Tibial nerve (tissue), 4 donors: Measurements from ENCODE around the gene WFIKKN2.

Source experiments
- CTCF ChIP-seq, 5 experiments: fragments of 200-600 bp in 3 of 5; fragments of 450-650 bp in 2 of 5; sonication (generic) in 3 of 5; IDR thresholded peaks; one replicate each; pipeline ENCODE4 v1.5.1; 2016 to 2019; ENCODE audit warnings: antibody characterized with exemption in 5 of 5, mild to moderate bottlenecking in 3 of 5, moderate library complexity in 2 of 5
- EP300 ChIP-seq, 2 donors: sonication (generic); formaldehyde crosslinking; IDR thresholded peaks; one replicate each; pipeline ENCODE4 v1.6.1; 2017; ENCODE audit warnings: antibody characterized with exemption in 2 of 2, mild to moderate bottlenecking in 1 of 2
- POLR2A ChIP-seq, 2 donors: fragments of 450-650 bp; IDR thresholded peaks; one replicate each; pipeline ENCODE4 v1.6.1; 2017; ENCODE audit warnings: antibody characterized with exemption in 2 of 2, mild to moderate bottlenecking in 2 of 2, moderate library complexity in 2 of 2

- TF ChIP-seq CTCF (IDR thresholded peaks at IDR 0.05) (no peak), POLR2A (IDR thresholded peaks at IDR 0.05) (no peak), EP300 (IDR thresholded peaks at IDR 0.05) (no peak)
Measured at GRCh38 chr17:50834429-50835300, 721 bp upstream of the WFIKKN2 start.
